ENCODE results near the gene HDAC4. TPM values are rescaled to one million over a fixed set of nuclear protein-coding genes. Genes with fewer than 3 reads are reported as not detected.

Gene HDAC4
- total RNA-seq, 1 donor from 2014 or later, result 65.7 TPM

DNA sequence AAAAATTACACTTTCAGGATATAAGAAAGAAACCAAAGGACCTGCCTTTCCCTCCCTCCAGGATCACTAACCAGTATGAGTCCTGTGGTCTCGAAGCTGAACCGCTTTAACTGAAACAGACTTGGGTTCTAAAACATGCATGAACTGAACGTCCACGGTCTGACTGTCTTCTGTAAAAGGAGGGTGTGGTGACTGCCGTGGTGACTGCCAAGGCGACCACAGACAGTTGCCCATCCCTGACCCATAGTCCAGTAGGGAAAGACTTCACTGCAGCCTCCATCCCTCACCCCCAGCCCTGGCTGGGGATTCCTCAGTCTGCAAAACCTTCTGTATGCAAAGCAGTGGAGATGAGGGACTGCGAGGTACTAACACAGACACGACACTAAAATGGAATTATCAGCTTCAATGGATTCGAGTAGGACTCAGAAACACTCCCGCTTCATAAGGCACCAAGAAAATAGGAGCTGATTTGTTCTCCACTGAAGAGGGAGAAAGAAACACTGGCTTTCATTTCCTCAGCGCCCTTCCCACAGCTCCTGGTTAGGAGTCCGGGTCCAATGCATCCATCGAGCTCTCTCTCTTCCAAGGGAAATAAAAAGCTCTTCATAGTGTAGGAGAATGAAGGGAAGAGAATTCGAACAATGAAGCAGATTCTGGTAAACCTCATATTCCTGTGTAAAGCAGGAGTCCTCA lies 197.2 kb downstream of the HDAC4 start:
- no peak for DNase-seq (ENCODE audit: low spot score in 2 of 2)
- H3K4me1 ChIP-seq, result peaks cover 6 to 13% of the 10 kb centered on the region in 2 donors
- no peak overlapping the region for H3K27ac ChIP-seq
- no peaks in the 10 kb centered on the region for H3K9me3 ChIP-seq
- TF ChIP-seq, protein P1, sequence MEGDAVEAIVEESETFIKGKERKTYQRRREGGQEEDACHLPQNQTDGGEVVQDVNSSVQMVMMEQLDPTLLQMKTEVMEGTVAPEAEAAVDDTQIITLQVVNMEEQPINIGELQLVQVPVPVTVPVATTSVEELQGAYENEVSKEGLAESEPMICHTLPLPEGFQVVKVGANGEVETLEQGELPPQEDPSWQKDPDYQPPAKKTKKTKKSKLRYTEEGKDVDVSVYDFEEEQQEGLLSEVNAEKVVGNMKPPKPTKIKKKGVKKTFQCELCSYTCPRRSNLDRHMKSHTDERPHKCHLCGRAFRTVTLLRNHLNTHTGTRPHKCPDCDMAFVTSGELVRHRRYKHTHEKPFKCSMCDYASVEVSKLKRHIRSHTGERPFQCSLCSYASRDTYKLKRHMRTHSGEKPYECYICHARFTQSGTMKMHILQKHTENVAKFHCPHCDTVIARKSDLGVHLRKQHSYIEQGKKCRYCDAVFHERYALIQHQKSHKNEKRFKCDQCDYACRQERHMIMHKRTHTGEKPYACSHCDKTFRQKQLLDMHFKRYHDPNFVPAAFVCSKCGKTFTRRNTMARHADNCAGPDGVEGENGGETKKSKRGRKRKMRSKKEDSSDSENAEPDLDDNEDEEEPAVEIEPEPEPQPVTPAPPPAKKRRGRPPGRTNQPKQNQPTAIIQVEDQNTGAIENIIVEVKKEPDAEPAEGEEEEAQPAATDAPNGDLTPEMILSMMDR (IDR thresholded peaks at IDR 0.05), result no peak
- no peak overlapping the region for H3K4me3 ChIP-seq
- no peaks in the 10 kb centered on the region for H3K36me3 ChIP-seq
- no peaks in the 10 kb centered on the region for H3K27me3 ChIP-seq
- intact Hi-C loops (cut with DNase I), result no loop called here

DNA sequence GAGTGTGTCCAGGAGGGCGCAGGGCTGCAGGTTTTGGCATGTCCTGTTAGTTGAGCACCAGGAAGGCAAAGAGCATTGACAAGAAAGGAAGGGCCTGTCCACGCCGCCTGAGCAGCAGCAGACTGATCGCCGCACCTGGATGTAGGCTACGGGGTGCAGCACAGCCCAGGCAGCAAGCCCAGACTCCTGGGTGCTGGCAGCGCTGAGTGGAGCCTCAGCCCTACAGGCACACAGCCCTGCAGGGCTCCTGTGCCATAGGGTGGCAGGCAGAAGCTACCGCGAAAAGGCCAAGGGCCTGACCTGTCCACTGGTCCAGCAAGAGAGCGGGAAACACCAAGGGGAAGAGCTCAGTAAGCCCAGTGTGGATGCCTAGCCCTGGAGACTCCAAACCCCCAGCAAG lies 198.0 kb downstream of the HDAC4 start:
- intact Hi-C loops (cut with DNase I), result no loop called here
- DNase-seq (ENCODE audit: low spot score in 2 of 2), result no peak
- TF ChIP-seq, protein P1 (IDR thresholded peaks at IDR 0.05), result no peak
- Histone ChIP-seq H3K4me1 (peaks cover 6 to 13% of the 10 kb centered on the region in 2 donors), H3K27me3 (no peaks in the 10 kb centered on the region), H3K4me3 (no peak overlapping the region), H3K9me3 (no peaks in the 10 kb centered on the region), H3K27ac (no peak overlapping the region), H3K36me3 (no peaks in the 10 kb centered on the region)

DNA sequence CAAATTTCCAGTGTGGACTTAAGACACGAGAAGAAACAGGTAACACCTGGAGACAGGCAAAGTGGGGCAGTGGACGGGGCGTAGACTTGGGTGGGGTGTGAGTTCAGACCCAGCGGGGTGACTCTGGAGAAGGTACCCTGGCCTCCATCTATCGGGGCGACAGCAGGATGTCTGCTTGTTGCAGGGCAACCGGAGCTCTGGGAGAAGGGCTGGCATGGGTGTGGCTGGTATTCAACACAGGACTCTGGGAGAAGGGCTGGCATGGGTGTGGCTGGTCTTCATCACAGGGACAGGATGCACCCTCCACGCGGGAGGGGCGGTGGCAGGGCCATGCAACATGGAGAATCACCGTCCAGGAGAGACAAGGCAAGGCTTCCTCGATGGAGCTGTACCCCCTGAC lies 198.5 kb downstream of the HDAC4 start:
- TF ChIP-seq, protein P1 (IDR thresholded peaks at IDR 0.05), result no peak
- H3K9me3 ChIP-seq, result no peaks in the 10 kb centered on the region
- no peak overlapping the region for H3K4me3 ChIP-seq
- DNase-seq (ENCODE audit: low spot score in 2 of 2), result no peak
- intact Hi-C loops (cut with DNase I), result no loop called here
- no peaks in the 10 kb centered on the region for H3K36me3 ChIP-seq
- H3K27ac ChIP-seq, result no peak overlapping the region
- no peaks in the 10 kb centered on the region for H3K27me3 ChIP-seq
- H3K4me1 ChIP-seq, result peaks cover 6 to 13% of the 10 kb centered on the region in 2 donors

DNA sequence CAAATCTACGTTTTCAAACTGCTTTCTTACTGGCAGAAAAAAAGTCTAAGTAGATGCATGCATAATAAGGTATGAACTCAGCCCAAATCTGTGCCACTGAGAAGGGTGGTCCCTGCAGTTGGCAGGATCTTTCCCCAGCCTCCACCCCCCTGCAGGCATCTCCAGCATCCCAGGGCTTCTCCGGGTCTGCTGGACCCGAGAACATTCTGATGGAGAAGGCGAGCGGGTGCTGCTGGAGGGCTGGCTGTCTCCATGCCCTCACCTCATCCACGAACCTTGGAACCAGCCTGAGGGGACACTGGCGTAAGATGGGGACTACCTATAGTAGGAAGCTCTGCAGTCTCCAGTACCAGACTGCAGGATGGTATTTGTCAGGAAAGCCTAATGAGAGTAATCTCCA lies 198.9 kb downstream of the HDAC4 start:
- intact Hi-C loops (cut with DNase I), result no loop called here
- peak overlapping the region; percentile 5 to 14 for H3K4me3 ChIP-seq
- DNase-seq (ENCODE audit: low spot score in 2 of 2), result no peak
- peaks cover 0 to 1% of the 10 kb centered on the region in 2 donors for H3K36me3 ChIP-seq
- no peak overlapping the region for H3K27ac ChIP-seq
- no peaks in the 10 kb centered on the region for H3K9me3 ChIP-seq
- peaks cover 6 to 13% of the 10 kb centered on the region in 2 donors for H3K4me1 ChIP-seq
- TF ChIP-seq, protein P1 (IDR thresholded peaks at IDR 0.05), result no peak
- no peaks in the 10 kb centered on the region for H3K27me3 ChIP-seq

DNA sequence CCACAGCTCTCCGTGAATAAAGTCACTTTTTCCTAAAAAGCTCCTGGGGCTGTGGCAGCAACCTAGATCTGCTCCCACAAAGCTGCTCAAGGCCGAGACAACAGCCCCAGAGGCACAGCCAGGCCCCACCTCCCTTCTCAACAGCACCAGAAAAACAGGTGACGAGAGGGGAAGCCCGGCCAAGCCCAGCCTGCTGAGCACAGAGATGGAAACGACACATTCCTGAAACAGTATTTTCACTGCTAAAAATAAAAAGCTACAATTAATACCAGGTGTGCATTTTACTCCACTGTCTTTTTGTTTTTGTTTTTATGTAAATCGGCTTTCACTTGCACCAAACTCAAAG lies 199.3 kb downstream of the HDAC4 start:
- TF ChIP-seq, protein P1 (IDR thresholded peaks at IDR 0.05), result no peak
- H3K27me3 ChIP-seq, result no peaks in the 10 kb centered on the region
- H3K36me3 ChIP-seq, result peaks cover 0 to 4% of the 10 kb centered on the region in 2 donors
- H3K27ac ChIP-seq, result peak overlapping the region; percentile 43 to 45
- DNase-seq (ENCODE audit: low spot score in 2 of 2), result no peak
- intact Hi-C loops (cut with DNase I), result no loop called here
- peaks cover 6 to 13% of the 10 kb centered on the region in 2 donors for H3K4me1 ChIP-seq
- H3K4me3 ChIP-seq, result peak overlapping the region; percentile 5 to 14
- H3K9me3 ChIP-seq, result no peaks in the 10 kb centered on the region
